BLaER1 (cell line): Measurements from ENCODE around the gene LCK.

Experiments used
- H3K27ac ChIP-seq: shearing (Covaris generic); formaldehyde crosslinking; 2 replicates; pipeline ENCODE4 v1.8.1; 2022
- H3K27me3 ChIP-seq: shearing (Covaris generic); formaldehyde crosslinking; 2 replicates; pipeline ENCODE4 v1.8.1; 2022
- H3K36me3 ChIP-seq: shearing (Covaris generic); formaldehyde crosslinking; 2 replicates; pipeline ENCODE4 v1.8.1; 2022
- H3K4me1 ChIP-seq: shearing (Covaris generic); formaldehyde crosslinking; 2 replicates; pipeline ENCODE4 v1.8.1; 2022
- H3K4me2 ChIP-seq: shearing (Covaris generic); formaldehyde crosslinking; 2 replicates; pipeline ENCODE4 v1.8.1; 2022
- H3K4me3 ChIP-seq: shearing (Covaris generic); formaldehyde crosslinking; 2 replicates; pipeline ENCODE4 v1.8.1; 2022
- H3K9ac ChIP-seq: shearing (Covaris generic); formaldehyde crosslinking; 2 replicates; pipeline ENCODE4 v1.8.1; 2022
- H3K9me3 ChIP-seq: shearing (Covaris generic); formaldehyde crosslinking; 2 replicates; pipeline ENCODE4 v1.8.1; 2022
- H4K20me1 ChIP-seq: shearing (Covaris generic); formaldehyde crosslinking; 2 replicates; pipeline ENCODE4 v1.8.1; 2022
- Cebpa-rat ChIP-seq: shearing (Covaris generic); IDR thresholded peaks from 2 replicates; pipeline ENCODE4 v1.8.1; 2022

Gene LCK

DNA sequence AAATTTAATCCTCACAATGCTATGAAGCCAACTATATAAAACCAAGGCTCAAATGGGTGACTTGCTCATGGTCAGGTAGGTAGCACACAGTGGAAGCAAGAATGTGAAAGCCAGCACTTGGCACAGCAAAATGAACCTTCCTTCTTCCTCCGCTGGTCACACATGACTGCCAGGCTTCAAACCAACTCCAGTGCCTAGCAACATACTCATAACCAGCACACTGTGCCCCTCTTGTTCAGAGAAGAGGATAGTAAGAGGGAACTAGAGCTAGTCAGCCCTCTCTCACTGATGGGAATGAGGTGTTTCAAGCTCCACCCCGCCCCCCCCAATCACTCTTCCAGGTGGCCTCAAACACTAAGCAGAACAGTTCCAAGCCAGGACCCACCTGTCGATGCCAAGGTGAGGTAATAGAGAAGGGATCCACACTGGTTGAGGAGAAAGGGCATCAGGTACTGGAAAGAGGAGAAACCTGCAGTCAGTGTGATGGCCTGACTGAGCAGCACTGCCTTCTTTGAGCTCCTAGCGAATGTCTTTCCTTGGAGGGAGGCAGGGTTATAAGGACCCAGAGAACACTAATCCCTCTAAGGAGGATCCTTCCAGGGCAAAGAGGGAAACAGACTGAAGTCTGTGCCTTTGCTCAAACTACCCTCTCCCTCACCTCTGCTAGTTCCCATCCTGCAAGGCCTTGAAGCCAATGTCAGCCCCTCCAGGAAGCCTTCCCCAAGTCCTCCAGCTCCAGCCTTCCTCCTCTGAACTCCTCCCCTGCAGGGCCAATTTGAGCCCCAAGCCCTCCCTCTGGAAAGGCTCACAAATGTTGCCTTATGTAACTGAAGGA lies 30.1 kb upstream of the LCK start:
- Histone ChIP-seq H3K4me3 (peak overlapping the region; percentile 92), H3K9me3 (no peaks in the 10 kb centered on the region), H3K4me1 (peaks cover 40% of the 10 kb centered on the region), H3K27ac (no peak overlapping the region; the same call in 1 of the 2 replicates), H3K9ac (peak overlapping the region; percentile 91), H4K20me1 (no peaks in the 10 kb centered on the region; the same call in 1 of the 2 replicates), H3K4me2 (peak overlapping the region; percentile 92), H3K36me3 (peaks cover 48% of the 10 kb centered on the region), H3K27me3 (no peaks in the 10 kb centered on the region)
- no peak for TF ChIP-seq Cebpa-rat

DNA sequence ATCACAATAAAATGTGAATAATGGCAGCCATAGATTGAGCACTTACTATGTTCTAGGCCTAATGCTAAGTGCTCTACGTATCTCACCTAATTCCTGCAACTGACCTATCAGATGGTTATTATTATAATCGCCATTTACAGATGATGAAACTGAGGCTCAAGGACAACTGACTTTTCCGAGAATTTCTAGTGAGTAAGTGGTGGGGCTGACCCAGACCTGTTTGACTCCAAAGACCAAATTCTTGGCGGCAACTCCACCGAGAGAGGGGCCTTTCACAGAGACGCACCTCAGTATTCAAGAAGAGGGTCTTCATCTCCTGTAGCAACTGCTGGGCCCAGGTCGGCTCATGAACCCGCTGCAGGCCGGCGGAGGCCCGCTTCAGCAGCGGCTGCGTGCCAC lies 29.5 kb upstream of the LCK start:
- H4K20me1 ChIP-seq: no peaks in the 10 kb centered on the region; the same call in 1 of the 2 replicates
- H3K27ac ChIP-seq: no peak overlapping the region
- peaks cover 48% of the 10 kb centered on the region for H3K36me3 ChIP-seq
- peak overlapping the region; percentile 91 for H3K9ac ChIP-seq
- no peak for TF ChIP-seq Cebpa-rat
- no peaks in the 10 kb centered on the region for H3K27me3 ChIP-seq
- H3K4me1 ChIP-seq: peaks cover 40% of the 10 kb centered on the region
- peak overlapping the region; percentile 92 for H3K4me2 ChIP-seq
- peak overlapping the region; percentile 92 for H3K4me3 ChIP-seq
- H3K9me3 ChIP-seq: no peaks in the 10 kb centered on the region

DNA sequence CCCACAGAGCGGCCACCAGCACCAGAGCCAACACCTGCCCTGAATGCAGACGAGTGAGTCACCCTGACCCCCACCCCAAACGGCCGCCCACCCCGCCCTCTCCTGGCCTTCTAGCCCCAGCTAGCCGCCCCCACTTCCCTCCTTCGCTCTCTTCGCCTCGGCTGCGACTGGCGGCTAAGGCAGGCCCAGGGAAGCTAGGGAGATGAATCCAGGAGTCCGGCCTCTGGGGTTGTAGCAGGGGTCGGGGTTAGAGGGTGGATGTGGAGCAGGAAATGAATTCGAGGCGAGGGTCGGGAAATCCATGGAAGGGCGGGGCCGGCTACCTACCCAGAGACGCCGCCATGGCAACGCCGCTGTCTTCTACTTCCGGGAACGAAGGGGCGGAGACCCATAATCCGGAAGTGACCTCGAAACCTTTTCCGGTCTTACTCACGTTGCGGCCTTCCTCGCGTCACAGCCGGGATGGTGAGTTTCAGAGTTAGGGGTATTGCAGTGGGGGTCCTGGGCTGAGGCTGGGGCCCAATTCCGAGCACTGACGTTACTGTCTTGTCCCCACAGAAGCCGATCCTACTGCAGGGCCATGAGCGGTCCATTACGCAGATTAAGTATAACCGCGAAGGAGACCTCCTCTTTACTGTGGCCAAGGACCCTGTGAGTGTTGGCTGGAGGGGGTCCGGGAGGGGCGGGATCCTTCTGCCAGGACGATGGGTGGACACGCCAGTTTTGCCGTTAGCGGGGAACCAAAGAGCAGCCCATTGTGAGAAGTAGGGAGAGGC lies 28.9 kb upstream of the LCK start, which contains the start of the genes EIF3I and TMEM234:
EIF3I (plus strand) TSS at position 428 of the 776 bp plus-strand sequence; CDS start at position 463, 35 bp downstream.
TMEM234 (minus strand) TSS at position 374 of the 776 bp plus-strand sequence; CDS start at position 343, 31 bp downstream.
- Histone ChIP-seq H3K4me2 (peak within 1 kb of the TSS; percentile 92), H3K9ac (peak within 1 kb of the TSS; percentile 91), H4K20me1 (no peaks in the 10 kb centered on the region; the same call in 1 of the 2 replicates), H3K4me3 (peak within 1 kb of the TSS; percentile 92), H3K4me1 (peaks cover 40% of the 10 kb centered on the region), H3K27ac (peak within 1 kb of the TSS; percentile 87), H3K9me3 (no peaks in the 10 kb centered on the region), H3K27me3 (no peaks in the 10 kb centered on the region), H3K36me3 (peaks cover 48% of the 10 kb centered on the region)
- TF ChIP-seq Cebpa-rat: no peak

DNA sequence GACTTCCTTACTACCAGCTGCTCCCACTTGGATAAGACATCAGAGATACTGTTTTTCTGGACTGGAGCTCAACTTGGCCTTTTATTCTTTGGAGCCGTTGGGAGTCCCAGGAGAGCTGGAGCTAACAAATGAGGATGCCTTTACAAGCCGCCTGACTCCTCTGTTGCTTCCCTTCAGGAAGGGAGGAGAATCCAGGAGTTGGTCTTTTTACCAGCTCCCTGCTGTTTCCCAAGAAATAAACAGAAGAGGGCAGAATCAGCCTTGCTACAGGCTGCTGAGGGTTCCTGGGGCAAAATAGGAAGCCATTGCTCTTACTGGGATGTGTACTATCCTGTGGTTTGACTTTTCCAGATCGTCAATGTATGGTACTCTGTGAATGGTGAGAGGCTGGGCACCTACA lies 27.4 kb upstream of the LCK start:
- no peak for TF ChIP-seq Cebpa-rat
- Histone ChIP-seq H3K4me1 (peaks cover 40% of the 10 kb centered on the region), H3K27ac (no peak overlapping the region), H3K9me3 (no peaks in the 10 kb centered on the region), H4K20me1 (peaks cover 6% of the 10 kb centered on the region; the same call in 1 of the 2 replicates), H3K36me3 (peaks cover 63% of the 10 kb centered on the region), H3K4me3 (peak overlapping the region; percentile 92; the same call in 1 of the 2 replicates), H3K4me2 (peak overlapping the region; percentile 92), H3K9ac (peak overlapping the region; percentile 91), H3K27me3 (no peaks in the 10 kb centered on the region)

DNA sequence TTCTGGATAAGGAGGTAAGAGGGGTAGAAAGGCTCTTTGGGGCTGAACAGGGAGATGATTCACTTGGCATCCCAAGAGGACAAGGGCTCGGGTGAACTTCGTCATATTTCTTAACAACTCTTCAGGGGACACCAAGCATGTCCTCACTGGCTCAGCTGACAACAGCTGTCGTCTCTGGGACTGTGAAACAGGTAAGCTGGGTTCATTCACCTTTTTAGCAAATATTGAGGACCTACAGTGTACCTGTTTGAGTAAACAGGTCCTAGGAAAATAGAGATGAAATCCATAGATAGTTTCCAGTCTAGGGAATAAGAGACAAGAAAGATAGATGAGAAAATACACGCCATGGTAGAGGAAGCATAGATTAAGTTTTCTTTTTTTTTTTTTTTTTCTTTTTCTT lies 26.8 kb upstream of the LCK start:
- Histone ChIP-seq H3K4me2 (peak overlapping the region; percentile 92), H4K20me1 (peaks cover 6% of the 10 kb centered on the region; the same call in 1 of the 2 replicates), H3K27ac (no peak overlapping the region), H3K4me3 (no peak overlapping the region), H3K27me3 (no peaks in the 10 kb centered on the region), H3K4me1 (peaks cover 40% of the 10 kb centered on the region), H3K9ac (peak overlapping the region; percentile 91), H3K9me3 (no peaks in the 10 kb centered on the region), H3K36me3 (peaks cover 65% of the 10 kb centered on the region)
- no peak for TF ChIP-seq Cebpa-rat

DNA sequence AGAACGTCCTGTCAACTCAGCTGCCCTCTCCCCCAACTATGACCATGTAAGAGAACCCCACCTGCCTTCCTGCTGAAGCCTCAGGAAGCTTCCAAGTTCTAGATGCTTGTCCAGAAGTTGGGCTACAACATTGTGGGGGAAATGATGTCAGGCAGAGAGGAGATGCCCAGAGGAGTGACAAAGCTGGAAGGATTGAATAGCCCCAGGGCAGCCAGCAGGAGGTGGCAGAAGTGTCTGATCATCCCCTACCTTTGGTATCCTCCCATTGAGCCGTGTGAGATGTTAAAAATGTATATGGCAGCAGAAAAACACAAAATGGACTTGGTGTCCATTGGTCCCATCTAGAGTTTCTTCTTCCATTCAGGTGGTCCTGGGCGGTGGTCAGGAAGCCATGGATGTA lies 22.3 kb upstream of the LCK start:
- peaks cover 6% of the 10 kb centered on the region; the same call in 1 of the 2 replicates for H4K20me1 ChIP-seq
- no peak overlapping the region for H3K27ac ChIP-seq
- H3K9ac ChIP-seq: no peak overlapping the region
- H3K27me3 ChIP-seq: no peaks in the 10 kb centered on the region
- no peak for TF ChIP-seq Cebpa-rat
- H3K9me3 ChIP-seq: no peaks in the 10 kb centered on the region
- H3K4me3 ChIP-seq: no peak overlapping the region
- no peak overlapping the region for H3K4me2 ChIP-seq
- peaks cover 5% of the 10 kb centered on the region for H3K4me1 ChIP-seq
- H3K36me3 ChIP-seq: peaks cover 100% of the 10 kb centered on the region

DNA sequence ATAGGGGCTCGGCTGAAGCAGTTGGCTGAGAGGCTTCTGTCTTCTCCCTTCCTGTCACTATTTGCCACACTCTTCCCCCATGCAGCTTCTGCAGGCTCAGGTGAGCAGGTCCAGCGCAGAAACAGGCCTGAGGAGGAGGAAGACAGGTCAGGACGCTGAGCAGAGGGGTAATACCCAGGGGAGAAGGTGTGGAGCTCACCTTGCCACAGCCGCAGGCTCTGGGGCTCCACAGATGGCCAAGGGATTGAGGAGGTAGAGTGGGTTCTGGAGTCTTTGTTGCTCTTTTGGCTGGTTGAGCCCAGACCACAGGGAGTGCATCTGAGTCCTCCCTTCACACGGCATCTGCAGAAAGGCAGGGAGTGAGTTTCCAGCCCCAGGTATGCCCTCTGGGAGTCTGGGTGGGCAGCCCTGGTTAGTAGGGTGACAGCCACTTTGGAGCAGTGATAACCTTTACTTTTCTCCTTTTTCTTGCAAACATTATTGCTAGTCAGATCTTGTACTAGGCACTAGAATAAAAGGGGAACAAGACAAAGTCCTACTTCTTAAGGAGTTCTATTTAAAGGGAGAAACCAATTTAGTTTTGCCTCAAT lies 19.1 kb upstream of the LCK start:
- Histone ChIP-seq H3K27me3 (no peaks in the 10 kb centered on the region), H4K20me1 (0 out of 2 replicates have a peak, but pooled peaks cover 6% of the 10 kb centered on the region), H3K4me1 (no peaks in the 10 kb centered on the region), H3K9me3 (no peaks in the 10 kb centered on the region), H3K36me3 (peaks cover 81% of the 10 kb centered on the region), H3K4me2 (no peak overlapping the region), H3K27ac (no peak overlapping the region), H3K4me3 (no peak overlapping the region), H3K9ac (no peak overlapping the region)
- TF ChIP-seq Cebpa-rat: no peak

DNA sequence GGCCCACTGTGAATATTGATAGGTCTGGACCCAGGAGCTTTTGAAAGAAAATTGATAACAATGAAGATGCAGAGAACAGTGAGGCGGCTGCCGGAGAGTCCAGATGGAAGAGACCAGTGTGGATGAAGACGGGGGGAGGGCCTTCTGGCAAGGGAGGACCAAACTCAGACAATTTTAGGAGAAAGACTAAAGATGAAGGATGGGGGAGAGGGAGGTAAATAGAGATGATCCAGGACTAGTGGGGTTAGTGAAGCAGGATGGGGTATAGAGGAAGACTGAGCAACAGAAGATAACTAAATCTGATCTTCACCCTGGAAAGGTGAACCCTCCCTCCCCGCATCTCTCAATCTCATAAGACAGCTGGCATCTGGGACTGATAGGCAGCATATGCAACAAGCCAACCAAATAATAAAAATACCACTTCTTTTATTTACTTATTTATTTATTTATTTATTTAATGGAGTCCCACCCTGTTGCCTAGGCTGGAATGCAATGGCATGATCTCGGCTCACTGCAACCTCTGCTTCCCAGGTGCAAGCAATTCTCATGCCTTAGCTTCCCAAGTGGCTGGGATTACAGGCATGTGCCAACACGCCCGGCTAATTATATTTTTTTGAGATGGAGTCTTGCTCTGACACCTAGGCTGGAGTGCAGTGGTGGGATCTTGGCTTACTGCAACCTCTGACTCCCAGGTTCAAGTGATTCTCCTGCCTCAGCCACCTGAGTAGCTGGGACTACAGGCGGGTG lies 18.3 kb upstream of the LCK start:
- Histone ChIP-seq H3K27me3 (no peaks in the 10 kb centered on the region), H3K9ac (no peak overlapping the region), H3K4me2 (no peak overlapping the region), H3K36me3 (peaks cover 74% of the 10 kb centered on the region), H3K4me1 (no peaks in the 10 kb centered on the region), H3K4me3 (no peak overlapping the region), H3K27ac (no peak overlapping the region), H4K20me1 (0 out of 2 replicates have a peak, but pooled peaks cover 2% of the 10 kb centered on the region), H3K9me3 (no peaks in the 10 kb centered on the region)
- no peak for TF ChIP-seq Cebpa-rat

DNA sequence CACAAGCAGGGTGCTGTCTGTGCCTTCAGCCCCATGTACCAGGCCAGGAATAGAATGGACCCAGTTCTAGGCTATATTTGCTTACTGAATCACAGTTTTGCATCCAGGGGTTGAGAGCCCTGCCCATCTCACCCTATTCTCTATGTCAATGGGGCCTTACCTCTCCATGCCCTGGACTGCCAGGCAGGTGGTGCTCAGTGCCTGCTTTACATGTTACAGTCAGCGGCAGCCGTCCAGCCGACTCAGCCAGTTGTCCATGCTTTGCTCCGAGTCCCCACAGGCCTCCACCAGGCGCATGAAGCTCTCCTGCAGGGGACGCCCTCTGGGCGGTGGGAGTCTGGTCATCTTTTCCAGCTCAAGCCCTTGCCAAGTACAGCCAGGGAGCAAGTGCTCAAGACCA lies 16.3 kb upstream of the LCK start:
- no peak for TF ChIP-seq Cebpa-rat
- H4K20me1 ChIP-seq: no peaks in the 10 kb centered on the region
- H3K36me3 ChIP-seq: peaks cover 53% of the 10 kb centered on the region
- no peak overlapping the region for H3K27ac ChIP-seq
- H3K27me3 ChIP-seq: no peaks in the 10 kb centered on the region
- no peak overlapping the region for H3K4me3 ChIP-seq
- no peaks in the 10 kb centered on the region for H3K9me3 ChIP-seq
- peaks cover 8% of the 10 kb centered on the region for H3K4me1 ChIP-seq
- H3K4me2 ChIP-seq: no peak overlapping the region
- no peak overlapping the region for H3K9ac ChIP-seq
